Stomach (tissue), 4 donors: Measurements from ENCODE around the gene NOS1.

Experiments
- CTCF ChIP-seq, 7 experiments: fragments of 450-650 bp in 4 of 7; fragments of 200-600 bp in 3 of 7; sonication (generic) in 3 of 7; IDR thresholded peaks; one replicate each; pipeline ENCODE4 v1.5.1; 2016 to 2019; ENCODE audit warnings: antibody characterized with exemption in 7 of 7, control low read depth in 2 of 7, mild to moderate bottlenecking in 1 of 7
- POLR2AphosphoS5 ChIP-seq, 3 donors: sonication (generic); formaldehyde crosslinking; IDR thresholded peaks; one replicate each; pipeline ENCODE4 v1.6.1; 2016; ENCODE audit warnings: antibody characterized with exemption in 3 of 3

GRCh38 chr12:117243488-117243887 lies 117.9 kb downstream of the NOS1 start:
- TF ChIP-seq CTCF (IDR thresholded peaks at IDR 0.05) (no peak), POLR2AphosphoS5 (IDR thresholded peaks at IDR 0.05) (no peak)
